T-helper 22 cell (primary cell): ENCODE data around the gene CPD.
"Not testable (repeated sequence)": the region's sequence is repeated elsewhere in the genome, so short reads cannot be mapped to it uniquely, and the experiment has no call there.

Experiments
- DNase-seq: peaks from one replicate; pipeline ENCODE4 v3.0.0-alpha.2; 2020; ENCODE audit warnings: low read depth

CPD gene

DNA sequence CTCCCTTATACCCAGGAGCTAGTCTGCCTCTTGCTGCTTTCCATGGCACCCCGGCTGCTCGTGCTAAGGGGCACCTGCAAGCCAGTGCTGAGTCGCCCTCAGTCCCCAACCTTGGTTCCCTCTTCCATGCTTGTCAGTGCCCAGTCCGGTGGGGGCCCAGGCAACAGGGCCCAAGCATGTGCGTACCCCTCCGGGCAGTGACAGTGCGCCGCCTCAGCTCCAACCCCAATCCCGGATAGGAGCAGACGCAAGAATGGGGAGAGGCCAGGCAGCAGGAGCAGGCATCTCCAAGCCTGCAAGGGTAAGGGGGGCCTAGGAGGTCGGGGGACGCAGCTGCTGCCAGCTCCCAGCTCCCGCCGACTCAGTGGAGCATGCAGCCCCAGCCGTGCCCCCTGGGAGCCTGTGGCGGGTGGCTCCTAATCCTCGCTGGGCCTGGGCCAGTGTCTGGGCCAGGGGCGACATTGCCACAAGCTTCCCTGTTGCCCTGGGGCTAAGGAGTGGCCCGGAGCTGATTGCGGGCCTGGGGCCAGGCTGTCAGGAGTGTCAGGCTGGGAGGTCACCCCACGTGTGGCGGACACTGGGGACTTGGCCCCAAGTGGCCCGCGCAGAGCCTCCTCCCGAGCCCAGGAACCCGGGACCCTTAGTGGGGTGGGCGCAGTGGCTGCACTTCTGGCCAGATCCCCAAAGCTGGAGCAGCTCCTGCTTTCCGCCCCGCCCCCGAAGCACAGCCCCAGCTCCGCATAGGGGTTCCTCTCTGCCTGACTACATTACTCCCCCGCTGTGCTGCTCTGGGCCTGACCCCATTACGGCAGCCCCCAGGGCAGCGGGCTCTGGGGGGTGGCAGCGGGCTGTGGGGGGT, 9.8 kb downstream of the CPD start:
- no peak for DNase-seq

DNA sequence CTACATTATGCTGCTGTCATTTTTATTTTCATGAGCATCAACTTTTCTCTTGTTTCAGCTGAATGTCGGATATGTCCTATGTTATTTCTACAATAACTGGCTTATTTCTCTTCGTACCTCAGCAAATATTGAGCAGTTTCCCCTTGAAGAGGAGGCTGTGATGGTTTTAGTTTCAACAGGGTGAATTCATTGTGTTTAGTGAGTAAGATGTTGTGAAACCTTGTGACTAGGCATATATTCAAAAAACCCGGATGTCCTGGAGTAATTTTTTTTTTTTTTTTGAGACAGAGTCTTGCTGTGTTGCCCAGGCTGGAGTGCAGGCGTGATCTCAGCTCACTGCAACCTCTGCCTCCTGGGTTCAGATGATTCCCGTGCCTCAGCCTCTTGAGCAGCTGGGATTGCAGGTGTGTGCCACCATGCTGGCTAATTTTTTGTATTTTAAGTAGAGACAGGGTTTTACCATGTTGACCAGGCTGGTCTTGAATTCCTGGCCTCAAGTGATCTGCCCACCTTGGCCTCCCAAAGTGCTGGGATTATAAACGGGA, 11.1 kb downstream of the CPD start:
- no peak for DNase-seq

DNA sequence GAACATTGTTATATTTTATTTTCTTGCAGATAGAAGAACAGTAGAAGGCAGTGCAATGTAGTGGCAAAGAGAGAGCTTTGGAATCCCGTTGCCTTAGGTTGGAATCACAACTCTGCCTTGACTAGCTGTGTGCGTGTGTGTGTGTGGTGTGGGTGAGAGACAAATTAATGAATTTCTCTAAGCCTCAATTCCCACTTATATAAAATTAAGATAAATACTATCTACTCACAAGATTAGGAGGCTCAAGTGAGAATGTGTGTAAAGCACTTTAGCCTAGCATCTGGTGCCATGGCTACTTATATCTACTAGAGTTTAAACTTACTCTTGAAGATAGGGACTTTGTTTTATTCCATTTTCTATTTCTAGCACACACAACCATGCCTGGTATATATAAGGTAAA, 12.8 kb downstream of the CPD start:
- DNase-seq = no peak

DNA sequence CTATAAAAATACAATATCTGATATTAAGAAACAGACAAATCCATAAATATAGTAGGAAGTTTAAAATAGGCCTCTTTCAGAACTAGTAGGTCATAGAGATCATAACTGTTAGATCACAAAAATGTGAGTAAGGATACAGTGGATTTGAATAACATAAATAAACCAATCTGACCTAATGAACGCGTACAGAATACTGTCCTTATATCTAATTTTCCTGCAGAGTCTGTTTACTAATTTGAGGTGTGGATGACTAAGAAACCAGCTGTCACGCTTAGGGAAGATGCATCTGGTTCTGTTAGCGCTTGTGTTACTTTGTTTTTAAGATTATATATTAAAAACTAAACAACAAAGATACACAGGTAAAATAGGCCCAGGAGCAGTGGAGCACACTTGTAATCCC, 14.8 kb downstream of the CPD start:
- DNase-seq = no peak

DNA sequence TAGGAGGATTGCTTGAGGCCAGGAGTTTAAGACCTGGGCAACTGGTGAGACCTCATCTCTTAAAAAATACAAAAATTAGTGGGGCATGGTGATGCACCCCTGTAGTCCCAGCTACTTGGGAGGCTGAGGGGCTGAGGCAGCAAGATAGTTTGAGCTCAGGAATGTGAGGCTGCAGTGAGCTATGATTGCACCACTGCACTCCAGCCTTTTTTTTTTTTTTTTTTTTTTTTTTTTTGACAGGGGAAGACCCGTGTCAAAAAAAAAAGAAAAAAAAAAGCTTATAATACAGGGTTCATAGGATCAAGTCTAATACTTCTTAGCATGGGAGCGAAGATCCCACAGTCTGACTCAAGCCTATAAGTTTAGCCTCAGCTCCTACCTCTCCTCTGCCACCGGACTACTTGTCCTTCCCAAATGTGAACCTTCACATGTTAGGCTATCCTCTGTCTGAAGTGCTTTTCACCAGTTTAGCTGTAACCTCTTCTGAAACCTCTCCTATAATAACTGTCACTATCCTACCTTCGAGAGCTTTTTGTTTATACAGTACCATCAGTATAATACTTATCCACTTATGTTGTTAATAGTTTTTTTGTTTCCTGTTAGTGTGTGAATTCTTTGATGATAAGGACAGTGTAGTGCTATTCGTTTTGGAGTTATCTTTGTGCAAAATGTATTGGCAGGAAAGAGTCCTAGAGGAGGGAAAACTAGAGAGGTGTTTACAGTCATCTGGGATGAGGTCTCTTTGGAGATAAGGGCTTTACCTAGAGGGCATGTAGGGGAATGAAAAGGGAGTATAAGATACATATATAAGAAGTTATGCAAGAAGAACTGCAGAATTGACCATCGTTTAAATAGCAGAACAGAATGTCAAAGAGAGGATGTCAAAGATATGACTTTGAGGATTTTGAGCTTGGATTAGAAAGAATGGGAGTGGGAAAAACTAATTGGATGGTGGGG, 15.5 kb downstream of the CPD start:
- no peak for DNase-seq

DNA sequence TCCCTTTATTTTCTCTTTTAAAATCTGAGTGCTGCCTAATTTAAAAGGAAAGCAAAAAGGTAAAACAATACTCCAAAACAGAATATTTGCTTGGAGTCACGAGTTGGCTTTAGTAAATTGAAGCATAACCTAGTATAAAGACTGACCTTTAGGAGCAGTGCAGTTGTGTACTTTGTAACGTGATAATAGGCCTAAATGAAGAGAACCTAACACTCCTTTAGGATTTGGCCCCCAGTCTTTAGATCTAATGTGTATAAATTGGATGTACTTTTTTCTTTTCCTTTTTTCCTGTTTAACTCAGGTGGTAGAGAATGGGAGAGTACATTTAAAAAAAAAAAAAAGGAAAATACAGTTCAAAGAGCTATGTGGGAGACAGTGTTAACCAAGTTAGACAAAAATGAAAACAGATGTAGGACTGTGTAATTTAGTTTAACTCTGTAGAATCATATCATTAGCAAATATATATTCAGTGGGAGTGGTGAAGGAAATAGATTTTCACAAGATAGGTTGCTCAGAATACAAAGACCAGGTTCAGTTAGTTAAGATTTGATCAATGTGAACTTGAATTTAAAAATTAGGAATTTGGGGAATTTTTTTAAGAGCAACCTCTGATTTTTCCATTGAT, 16.8 kb downstream of the CPD start:
- no peak for DNase-seq

DNA sequence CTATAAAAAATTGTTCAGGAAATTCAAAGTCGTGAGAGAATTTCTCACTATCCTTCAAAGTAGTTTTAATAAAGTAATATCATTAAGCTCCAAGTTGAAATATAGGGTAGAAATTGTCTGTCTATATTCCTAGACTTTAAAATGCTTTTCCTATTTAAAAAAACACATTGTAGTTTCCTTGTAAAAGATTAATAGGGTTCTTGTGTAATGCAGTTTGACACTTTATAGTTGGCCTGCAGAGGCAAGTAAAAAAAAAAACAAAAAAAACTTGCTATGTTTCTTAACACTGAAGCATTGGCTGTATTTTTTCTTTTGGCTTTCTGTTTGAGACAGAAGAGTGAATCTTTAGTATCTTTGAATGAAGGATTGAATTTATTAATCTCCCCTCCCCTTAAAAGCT, 17.4 kb downstream of the CPD start:
- DNase-seq = no peak

DNA sequence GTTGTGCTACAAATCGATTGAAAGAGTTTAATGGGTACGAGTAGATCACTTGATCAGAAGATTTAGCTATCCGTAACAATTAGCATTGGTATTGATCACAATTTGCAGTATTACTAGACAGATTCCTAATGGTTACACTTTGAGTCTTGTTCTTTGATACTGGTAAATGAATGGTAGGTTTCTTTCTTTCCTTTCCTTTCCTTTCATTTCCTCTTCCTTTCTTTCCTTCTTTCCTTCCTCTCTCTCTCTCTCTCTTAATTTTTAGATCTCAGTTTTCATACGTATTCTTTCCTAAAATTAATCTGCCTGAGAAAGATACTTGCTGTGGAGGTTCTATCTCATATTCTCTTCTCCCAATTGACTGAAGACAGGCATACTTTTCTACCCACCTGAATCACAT, 17.9 kb downstream of the CPD start:
- DNase-seq = no peak

DNA sequence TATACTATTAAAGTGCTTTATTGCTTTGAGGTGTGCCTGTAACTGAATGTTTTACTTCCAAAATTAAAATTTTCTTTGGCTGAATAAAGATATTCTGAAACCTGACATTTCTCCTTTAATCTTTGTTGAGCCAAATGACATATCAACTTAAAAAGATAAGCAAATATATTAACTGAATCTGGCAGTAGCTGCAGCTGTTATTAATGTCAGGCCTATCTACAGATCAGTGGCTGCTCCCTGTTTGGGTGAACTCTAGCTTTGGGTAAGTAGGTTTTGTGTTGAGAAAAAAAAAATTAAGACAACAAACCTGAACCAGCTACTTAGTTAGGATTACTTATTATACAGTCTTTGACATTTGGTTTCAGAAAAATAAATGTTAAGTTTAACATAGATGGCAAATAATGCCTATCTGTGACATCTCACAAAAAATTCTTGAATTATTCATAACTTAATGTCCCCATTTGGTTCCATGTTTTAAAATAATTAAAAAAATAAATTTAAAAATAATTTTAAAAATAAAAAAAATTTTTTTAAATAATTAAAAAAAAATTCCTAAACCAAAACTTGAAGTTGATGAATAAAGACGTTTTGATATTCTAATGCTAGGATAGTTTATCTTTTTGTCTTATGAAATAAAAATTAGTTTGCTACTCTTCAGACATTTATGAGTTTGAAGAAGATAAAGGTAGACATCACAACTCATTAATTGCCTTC, 19.8 kb downstream of the CPD start:
- no peak for DNase-seq

DNA sequence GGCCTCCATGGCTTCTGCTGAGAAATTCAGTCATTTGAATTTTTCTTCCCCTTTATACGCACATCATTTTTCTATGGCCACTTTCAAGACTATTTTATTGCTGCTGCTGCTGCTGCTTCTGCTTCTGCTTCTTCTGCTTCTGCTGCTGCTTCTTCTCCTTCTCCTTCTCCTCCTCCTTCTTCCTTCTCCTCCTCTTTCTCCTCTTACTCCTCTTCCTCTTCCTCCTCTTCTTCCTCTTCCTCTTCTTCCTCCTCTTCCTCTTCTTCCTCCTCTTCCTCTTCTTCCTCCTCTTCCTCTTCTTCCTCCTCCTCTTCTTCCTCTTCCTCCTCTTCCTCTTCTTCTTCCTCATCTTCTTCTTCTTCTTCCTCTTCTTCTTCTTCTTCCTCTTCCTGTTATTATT, 22.4 kb downstream of the CPD start:
- DNase-seq = no peak

DNA sequence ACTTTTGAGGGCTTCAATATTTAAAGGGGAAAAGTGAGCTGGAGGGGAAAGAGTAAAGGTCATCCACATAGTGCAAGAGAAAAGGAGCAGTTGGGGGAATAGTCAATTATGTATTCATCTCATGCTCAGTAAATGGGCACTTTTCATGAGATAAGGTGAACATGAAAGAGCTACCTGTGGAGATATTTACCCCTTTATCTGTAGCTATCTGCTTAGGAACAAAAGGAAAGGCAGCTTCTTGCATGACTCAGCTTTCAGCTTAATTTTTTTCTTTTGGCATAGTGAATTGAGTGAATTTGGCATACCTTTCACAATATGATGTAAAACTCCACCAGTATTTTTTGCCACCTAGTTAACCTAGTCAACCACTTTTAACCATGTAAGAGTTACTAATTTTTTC, 26.4 kb downstream of the CPD start:
- DNase-seq = no peak

DNA sequence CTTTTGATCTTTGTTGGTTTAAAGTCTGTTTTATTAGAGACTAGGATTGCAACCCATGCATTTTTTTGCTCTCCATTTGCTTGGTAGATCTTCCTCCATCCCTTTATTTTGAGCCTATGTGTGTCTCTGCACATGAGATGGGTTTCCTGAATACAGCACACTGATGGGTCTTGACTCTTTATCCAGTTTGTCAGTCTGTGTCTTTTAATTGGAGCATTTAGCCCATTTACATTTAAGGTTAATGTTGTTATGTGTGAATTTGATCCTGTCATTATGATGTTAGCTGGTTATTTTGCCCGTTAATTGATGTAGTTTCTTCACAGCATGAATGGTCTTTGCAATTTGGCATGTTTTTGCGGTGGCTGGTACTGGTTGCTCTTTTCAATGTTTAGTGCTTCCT, 31.9 kb downstream of the CPD start:
- not testable (repeated sequence) for DNase-seq

DNA sequence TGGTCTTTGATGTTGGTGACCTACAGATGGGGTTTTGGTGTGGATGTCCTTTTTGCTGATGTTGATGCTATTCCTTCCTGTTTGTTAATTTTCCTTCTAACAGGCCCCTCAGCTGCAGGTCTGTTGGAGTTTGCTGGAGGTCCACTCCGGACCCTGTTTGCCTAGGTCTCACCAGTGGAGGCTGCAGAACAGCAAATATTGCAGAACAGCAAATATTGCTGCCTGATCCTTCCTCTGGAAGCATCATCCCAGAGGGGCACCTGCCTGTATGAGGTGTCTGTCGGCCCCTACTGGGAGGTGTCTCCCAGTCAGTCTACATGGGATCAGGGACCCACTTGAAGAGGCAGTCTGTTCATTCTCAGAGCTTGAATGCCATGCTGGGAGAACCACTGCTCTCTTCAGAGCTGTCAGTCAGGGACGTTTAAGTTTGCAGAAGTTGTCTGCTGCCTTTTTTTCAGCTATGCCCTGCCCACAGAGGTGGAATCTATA, 33.3 kb downstream of the CPD start:
- not testable (repeated sequence) for DNase-seq

DNA sequence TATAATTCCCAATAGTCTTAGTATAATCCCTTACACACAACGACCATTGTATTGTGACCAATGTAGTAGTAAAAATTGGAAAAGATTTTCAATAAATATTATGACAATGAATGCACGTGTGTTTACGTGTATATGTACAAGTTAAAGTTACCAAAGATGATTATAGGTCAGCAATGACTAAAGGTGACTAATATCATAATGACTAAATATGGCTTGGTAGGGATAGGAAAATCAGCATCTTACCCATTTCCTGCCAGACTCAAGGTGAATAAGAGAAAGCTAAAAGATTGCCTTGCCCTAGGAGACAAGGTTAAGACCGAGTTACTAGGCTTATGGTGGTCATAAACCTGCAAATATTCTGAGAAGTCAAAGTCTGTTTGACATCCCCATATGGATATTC, 34.4 kb downstream of the CPD start:
- no peak for DNase-seq

DNA sequence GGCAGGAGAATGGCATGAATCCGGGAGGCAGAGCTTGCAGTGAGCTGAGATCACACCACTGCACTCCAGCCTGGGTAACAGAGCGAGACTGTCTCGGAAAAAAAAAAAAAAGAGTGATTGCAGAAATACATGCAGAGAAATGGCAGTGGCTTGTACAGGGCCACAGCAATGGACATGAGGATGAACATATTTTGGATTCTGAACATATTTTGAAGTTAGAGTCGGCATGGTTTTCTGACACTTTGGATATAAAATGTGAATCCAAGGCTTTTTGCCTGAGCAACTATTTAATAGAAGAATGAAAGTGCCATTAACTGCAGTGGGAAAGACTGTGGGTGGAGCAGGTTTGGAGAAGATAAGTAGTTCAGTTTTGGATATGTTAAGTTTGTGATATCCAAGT, 35.8 kb downstream of the CPD start:
- DNase-seq = no peak

DNA sequence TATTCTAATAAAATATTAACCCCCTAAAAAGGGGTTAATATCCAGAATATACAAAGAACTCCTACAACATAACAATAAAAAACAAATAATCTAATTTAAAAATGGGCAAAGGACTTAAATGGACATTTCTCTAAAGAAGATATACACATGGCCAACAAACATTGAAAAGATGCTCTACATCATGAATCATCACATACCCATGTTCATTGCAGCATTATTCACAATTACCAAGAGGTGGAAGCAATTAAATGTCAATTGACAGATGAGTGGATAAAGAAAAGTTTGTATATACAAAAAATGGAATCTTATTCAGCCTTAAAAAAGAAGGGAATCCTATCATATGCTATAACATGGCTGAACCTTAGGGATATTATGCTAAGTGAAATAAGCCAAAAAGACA, 36.8 kb downstream of the CPD start:
- no peak for DNase-seq

DNA sequence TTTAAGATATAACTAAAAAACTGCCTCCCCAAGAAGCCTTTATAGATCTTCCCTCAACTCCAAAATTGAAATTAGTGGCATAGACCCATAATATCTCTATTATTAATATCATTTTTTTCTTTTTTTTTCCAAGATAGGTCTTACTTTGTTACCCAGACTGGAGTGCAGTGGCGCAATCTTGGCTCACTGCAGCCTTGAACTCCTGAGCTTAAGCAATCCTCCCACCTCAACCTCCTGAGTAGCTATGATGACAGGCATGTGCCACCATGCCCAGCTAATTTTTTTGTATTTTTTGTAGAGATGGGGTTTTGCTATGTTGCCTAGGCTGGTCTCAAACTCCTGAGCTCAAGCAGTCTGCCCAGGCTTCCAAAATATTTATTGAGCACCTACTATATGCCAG, 39.3 kb downstream of the CPD start:
- DNase-seq = not testable (repeated sequence)

DNA sequence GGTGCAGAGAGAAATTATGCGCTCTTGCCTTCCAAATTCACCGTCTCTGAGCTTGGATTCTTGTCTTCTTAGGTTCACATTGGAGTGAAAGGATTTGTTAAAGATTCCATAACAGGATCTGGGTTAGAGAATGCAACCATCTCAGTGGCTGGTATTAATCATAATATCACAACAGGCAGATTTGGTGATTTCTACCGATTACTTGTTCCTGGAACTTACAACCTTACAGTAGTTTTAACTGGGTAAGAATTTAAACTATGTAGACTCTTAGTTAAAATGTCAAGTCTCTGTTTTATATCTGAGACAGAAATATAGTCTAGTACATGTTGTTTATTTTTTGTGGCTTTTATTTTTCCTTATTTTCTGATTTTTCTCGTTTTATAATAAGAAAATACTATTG, 42.9 kb downstream of the CPD start:
- no peak for DNase-seq

DNA sequence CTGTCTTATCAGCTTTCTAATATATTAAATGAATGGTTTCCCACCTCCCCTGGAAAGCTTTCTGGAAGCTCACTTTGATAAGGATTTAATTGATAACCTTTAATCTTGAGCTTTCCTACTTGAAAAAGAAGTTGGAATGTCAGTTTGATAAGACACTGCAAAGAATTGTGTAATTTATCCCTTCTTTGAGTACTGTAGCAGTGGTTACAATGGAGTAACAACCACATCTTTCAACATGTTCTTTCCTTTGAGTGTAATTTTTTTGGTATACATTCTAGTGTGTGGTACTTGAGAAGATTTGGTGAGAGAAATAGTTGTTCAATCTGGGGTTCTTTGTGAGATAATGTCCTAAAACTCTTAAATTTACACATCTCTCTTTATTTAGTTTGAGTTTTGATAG, 43.4 kb downstream of the CPD start:
- DNase-seq = no peak

DNA sequence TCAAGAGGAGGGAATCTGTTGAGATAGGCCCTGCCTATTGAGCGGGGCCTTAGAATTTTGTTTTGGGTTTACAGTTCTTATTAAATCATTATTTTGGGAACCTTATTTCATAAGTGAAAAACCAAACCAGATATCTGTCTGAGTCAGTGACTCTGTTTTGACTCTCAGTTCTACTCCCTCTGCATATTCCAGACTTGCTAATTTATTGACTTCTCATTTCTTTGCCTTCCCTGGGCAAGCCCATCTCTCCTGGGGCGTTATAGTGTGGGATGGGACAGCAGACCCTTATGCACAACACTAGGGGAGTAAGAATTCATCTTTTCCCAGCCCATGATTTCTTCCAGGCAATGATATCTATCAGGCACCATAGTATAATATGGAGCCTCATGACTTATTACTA, 45.7 kb downstream of the CPD start:
- no peak for DNase-seq

DNA sequence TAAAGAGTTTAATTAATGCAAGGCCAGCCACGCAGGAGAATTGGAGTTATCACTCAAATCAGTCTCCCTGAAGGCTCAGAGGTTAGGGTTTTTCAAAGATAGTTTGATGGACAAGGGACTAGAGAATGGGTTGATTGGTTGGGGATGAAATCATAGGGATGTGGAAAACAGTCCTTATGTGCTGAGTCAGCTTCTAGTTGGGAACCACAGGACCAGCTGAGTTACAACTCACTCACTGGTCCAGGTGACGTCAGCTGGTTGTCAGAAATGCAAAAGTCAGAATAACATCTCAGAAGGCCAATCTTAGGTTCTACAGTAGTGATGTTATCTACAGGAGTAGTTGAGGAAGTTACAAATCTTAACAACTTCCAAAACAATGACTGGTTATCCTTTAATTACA, 47.6 kb downstream of the CPD start:
- DNase-seq = no peak

DNA sequence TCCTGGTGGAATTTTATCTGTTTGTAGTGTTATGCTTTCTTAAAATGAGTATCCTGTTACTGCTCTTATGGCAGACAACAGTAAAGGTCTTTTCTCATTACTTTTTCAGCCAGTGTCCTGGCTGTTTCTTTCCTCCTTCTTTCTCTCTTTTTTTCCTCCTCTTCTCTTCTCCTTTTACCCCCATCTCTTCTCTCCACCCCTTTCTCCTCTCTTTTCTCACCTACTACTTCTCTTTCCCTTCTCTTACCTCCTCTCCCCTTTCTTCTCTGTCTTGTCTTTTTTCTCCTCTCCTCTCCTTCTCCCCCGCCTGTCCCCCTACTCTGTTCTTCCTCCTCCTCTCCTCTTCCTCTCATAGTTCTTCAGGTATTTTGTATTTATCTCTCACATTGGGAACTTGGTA, 48.9 kb downstream of the CPD start:
- no peak for DNase-seq
